GOT3 (cell line): ENCODE results near the gene C1orf94.

Source experiments
- DNase-seq: peaks from one replicate; lab custom pipeline; 2025; ENCODE audit warnings: mixed read lengths; lab: John Stamatoyannopoulos, UW

The C1orf94 gene

DNA sequence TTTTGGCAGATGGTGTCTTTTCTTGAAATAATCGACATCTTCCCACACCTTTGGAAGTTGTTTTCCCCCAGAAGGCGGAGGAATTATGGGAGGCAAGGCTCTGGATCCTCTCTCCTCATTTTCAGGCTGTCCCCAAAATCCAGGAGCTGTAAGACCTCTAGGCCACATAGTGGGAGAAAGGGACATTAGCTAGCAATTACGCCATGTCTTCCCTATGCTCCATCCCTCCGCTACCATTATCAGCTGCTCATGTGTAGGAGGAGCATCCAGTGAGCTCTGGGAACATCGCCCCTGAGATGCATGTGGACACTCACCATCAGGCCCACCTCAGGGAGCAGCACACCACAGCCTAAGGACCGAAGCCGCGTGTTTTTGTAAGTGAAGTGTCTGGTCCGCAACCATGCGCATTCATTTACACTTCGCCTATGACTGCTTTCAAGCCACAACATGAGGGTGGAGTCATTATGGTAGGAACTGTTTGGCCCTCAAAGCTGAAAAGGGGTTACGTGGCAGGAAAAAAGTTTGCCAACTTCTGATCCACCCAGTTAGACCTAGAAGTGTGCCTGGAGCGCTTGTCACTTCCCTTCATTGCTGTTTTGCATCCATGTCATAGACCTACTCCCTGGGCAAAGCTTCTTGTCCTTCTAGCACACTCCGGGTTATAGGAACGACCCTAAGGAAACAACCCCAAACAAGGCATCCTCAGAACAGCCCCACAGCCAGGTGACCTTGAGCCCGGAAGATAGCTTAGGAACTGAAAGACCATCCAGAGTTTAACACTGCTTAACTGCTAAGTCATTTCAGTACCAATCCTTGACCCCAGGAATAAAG is 85.5 kb downstream of the C1orf94 start:
- DNase-seq = no peak

DNA sequence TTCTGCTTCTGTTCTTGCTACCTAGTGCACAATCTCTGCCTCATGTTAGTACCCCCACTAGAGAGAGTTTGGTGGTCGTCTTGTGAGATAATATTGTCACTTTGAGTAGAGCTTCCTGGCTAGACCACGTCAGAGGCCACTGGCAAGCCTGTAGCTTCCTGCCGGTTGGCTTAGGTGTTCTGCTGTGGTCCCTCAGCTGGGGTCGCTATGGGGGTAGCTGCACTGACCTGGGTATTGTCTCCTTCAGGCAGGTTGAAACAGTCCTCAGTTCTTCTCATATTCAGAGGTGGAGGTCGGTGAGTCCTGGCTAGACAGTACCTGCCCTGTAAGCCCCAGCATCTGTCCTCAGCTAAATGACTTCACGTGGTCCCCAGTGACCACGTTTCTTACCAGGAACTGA is 86.2 kb downstream of the C1orf94 start:
- no peak for DNase-seq

GRCh38 chr1:34263406-34263805 is 86.7 kb downstream of the C1orf94 start:
- DNase-seq = no peak

DNA sequence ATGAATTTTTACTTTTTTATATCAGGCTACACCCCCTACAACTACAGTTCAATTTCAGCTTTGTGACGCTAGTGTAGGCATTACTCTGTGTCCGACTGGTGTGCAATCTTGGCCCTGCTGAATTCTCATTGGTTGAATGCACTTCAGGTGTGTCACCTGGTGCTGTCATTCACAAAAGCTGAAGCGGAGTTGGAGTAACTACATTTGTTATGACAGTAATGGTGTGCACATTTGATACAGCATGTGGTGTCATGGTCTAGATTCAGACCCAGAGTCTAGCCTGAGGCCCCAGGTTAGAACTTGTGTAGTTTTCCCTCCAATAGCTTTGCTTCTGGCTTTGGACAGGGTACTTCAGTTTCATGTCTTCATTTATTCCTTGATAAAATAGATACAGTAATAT is 88.7 kb downstream of the C1orf94 start:
- no peak for DNase-seq

GRCh38 chr1:34266127-34266951 is 89.6 kb downstream of the C1orf94 start:
- no peak for DNase-seq

- DNase-seq = no peak
Measured at GRCh38 chr1:34267326-34267725, 90.6 kb downstream of the C1orf94 start.

DNA sequence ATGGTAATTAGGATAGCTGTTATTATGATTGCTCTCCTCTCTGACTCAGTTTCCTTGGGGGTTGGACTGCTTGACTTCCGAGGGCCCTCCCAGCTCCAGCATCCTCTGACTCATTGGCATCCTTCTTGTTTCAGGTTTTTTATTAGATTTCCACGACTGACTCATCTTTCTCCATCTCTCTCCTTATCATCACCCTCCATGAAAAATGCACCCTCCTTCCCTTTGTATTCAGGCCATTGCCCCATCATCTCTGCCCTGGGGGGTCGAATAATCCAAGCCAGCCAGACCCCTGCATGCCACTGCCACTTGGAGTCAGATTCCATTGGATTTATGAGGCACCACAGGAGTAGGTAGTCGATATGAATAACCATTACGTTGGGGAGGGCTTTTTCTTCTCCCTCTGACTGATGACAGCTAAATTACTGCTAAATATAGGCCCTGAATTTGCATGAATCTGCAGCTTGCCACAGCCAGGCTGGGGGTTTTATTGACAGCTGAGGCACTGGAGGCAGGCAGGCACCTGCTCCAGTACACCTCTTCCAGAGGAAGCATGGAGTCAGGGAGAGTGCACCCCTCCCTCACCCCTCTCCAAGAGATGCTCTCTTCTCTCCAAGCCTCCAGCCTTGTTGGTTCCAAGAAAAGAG is 91.7 kb downstream of the C1orf94 start:
- no peak for DNase-seq
